G401 (cell line): ENCODE results near the gene PCDHGA6. TPM values are rescaled to one million over a fixed set of nuclear protein-coding genes. Genes with fewer than 3 reads are reported as not detected.
"Not testable (repeated sequence)": the region's sequence is repeated elsewhere in the genome, so short reads cannot be mapped to it uniquely, and the experiment has no call there.

ENCODE experiments used
- DNase-seq: peaks from one replicate; pipeline ENCODE4 v3.0.0-alpha.2; 2015; ENCODE audit warnings: low spot score
- in situ Hi-C: cut with HindIII; loops from 2 replicates; pipeline ENCODE4 v1.10.0; 2016; ENCODE audit warnings: low sequenced_read_pairs, mixed read lengths
- total RNA-seq: library from RNA; depleted of rRNA; stranded (reverse); fragments of >200 nt; shearing (Covaris generic); gene quantifications from 2 replicates; pipeline ENCODE4 v1.2.3, GENCODE V29; 2014; rRNA removed

Gene PCDHGA6
- total RNA-seq, 1 experiment from 2014 or later, result not detected

- in situ Hi-C loops, result no loop called here
- DNase-seq, result peak; percentile 36
These were observed 39.3 kb downstream of the PCDHGA6 start, which contains the start of gene PCDHGA10 for GRCh38 chr5:141412854-141413539. Gene PCDHGA10 (plus strand): TSS chr5:141412987. CDS start chr5:141413176, 189 bp downstream.

GRCh38 chr5:141413540-141414069 is 39.9 kb downstream of the PCDHGA6 start:
- in situ Hi-C loops, result no loop called here
- no peak for DNase-seq

- DNase-seq, in situ Hi-C loops: not testable (repeated sequence)
These were observed 41.0 kb downstream of the PCDHGA6 start for GRCh38 chr5:141414548-141415274.

DNA sequence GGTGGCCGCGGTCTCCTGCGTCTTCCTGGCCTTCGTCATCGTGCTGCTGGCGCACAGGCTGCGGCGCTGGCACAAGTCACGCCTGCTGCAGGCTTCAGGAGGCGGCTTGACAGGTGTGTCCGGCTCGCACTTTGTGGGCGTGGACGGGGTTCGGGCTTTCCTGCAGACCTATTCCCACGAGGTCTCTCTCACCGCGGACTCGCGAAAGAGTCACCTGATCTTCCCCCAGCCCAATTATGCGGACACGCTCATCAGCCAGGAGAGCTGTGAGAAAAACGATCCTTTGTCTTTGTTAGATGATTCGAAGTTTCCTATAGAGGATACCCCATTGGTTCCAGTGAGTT is 41.6 kb downstream of the PCDHGA6 start:
- DNase-seq, in situ Hi-C loops: not testable (repeated sequence)

GRCh38 chr5:141417494-141418172 is 43.9 kb downstream of the PCDHGA6 start, which contains the start of gene PCDHGB7:
Gene PCDHGB7 (plus strand): TSS chr5:141417677. CDS start chr5:141417860, 183 bp downstream.
- peak; percentile 67 for DNase-seq
- in situ Hi-C loops, result not testable (repeated sequence)

GRCh38 chr5:141419074-141419880 is 45.6 kb downstream of the PCDHGA6 start:
- DNase-seq, result no peak
- in situ Hi-C loops, result no loop called here

DNA sequence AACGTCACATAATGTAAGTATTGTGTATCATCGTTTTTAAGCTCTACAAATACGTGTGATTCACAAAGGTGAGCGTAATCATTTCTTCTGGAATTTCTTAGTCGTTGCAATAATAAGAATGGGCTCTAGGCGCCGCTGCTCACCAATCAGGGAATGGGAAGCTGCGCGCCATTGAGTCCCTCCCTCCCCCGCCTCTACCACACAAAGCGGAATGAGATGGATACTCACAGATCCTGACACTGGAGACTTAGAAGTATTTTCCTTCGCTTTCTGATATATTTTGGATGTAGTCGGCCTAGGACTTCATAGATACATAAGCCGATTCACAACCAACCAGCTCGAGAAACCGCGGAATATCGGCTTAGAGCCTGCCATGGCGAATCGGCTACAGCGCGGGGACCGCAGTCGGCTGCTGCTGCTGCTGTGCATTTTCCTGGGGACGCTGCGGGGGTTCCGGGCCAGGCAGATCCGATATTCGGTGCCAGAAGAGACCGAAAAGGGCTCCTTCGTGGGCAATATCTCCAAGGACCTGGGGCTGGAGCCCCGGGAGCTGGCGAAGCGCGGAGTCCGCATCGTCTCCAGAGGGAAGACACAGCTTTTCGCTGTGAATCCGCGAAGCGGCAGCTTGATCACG is 47.3 kb downstream of the PCDHGA6 start, which contains the start of gene PCDHGA11:
Gene PCDHGA11, plus strand, starts transcription at position 197 of the 634 bp plus-strand sequence. Its CDS starts 177 bp downstream, at position 374.
- in situ Hi-C loops, result no loop called here
- no peak for DNase-seq

DNA sequence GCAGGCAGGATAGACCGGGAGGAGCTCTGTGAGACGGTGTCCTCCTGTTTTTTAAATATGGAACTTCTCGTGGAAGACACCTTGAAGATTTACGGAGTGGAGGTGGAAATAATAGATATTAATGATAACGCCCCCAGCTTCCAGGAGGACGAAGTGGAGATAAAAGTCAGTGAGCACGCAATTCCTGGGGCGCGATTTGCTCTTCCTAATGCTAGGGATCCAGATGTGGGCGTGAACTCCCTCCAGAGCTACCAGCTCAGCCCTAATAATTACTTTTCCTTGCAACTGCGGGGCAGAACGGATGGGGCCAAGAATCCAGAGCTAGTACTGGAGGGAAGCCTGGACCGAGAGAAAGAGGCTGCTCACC is 47.8 kb downstream of the PCDHGA6 start:
- no peak for DNase-seq
- in situ Hi-C loops, result no loop called here

DNA sequence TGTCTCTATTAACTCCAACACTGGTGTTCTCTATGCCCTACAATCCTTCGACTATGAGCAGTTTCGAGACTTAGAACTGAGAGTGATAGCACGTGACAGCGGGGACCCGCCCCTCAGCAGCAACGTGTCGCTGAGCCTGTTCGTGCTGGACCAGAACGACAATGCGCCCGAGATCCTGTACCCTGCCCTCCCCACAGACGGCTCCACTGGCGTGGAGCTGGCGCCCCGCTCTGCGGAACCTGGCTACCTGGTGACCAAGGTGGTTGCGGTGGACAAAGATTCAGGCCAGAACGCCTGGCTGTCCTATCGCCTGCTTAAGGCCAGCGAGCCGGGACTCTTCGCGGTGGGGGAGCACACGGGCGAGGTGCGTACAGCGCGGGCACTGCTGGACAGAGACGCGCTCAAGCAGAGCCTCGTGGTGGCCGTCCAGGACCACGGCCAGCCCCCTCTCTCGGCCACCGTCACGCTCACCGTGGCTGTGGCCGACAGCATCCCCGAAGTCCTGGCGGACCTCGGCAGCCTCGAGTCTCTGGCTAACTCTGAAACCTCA is 49.1 kb downstream of the PCDHGA6 start:
- in situ Hi-C loops, result no loop called here
- DNase-seq, result no peak

DNA sequence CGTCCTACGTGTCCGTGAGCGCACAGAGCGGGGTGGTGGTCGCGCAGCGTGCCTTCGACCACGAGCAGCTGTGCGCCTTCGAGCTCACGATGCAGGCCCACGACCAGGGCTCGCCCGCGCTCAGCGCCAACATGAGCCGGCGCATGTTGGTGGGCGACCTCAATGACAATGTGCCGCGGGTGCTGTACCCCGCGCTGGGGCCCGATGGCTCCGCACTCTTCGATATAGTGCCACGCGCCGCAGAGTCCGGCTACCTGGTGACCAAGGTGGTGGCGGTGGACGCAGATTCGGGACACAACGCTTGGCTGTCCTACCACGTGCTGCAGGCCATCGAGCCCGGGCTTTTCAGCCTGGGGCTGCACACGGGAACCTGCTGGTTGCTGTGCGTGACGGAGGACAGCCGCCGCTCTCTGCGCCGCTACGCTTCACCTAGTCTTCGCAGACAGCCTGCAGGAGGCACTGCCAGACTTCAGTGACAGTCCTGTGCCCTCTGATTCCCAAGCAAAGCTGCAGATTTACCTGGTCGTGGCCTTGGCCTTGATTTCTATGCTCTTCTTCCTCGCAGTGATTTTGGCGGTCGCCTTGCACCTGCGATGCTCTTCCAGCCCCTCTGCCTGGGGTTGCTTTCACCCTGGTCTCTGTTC is 54.2 kb downstream of the PCDHGA6 start:
- in situ Hi-C loops, result no loop called here

More for the DNA sequence above, 54.2 kb downstream of the PCDHGA6 start:
- no peak for DNase-seq

Other genes starting within 250 kb of the PCDHGA6 start
- not detected in 2 replicates for gene PCDHB5, start 238.7 kb upstream of the PCDHGA6 start, total RNA-seq
- gene PCDHB6, start 223.8 kb upstream of the PCDHGA6 start, total RNA-seq, result not detected in 2 replicates
- gene PCDHB7, start 201.2 kb upstream of the PCDHGA6 start, total RNA-seq, result not detected in 2 replicates
- 0.10 TPM in 1 of 2 replicates, not detected in the other for gene PCDHB8, start 196.1 kb upstream of the PCDHGA6 start, total RNA-seq
- gene PCDHB16, start 191.5 kb upstream of the PCDHGA6 start, total RNA-seq, result 0.25 and 1.3 TPM in 2 replicates
- gene PCDHB9, start 186.7 kb upstream of the PCDHGA6 start, total RNA-seq, result 0.18 and 7.3 TPM in 2 replicates
- gene PCDHB10, start 181.5 kb upstream of the PCDHGA6 start, total RNA-seq, result 0.44 TPM in 1 of 2 replicates, not detected in the other
- 0.10 and 1.4 TPM in 2 replicates for gene PCDHB11, start 174.3 kb upstream of the PCDHGA6 start, total RNA-seq
- gene PCDHB12, start 165.2 kb upstream of the PCDHGA6 start, total RNA-seq, result not detected in 2 replicates
- not detected in 2 replicates for gene PCDHB13, start 160.0 kb upstream of the PCDHGA6 start, total RNA-seq
- gene PCDHB14, start 150.5 kb upstream of the PCDHGA6 start, total RNA-seq, result 0.27 and 0.55 TPM in 2 replicates
- gene PCDHB15, start 128.5 kb upstream of the PCDHGA6 start, total RNA-seq, result not detected in 2 replicates
- gene SLC25A2, start 69.8 kb upstream of the PCDHGA6 start, total RNA-seq, result not detected in 2 replicates
- gene TAF7, start 53.1 kb upstream of the PCDHGA6 start, total RNA-seq, result 131 and 164 TPM in 2 replicates
- gene PCDHGA1, start 43.4 kb upstream of the PCDHGA6 start, total RNA-seq, result not detected in 2 replicates
- gene PCDHGA2, start 35.1 kb upstream of the PCDHGA6 start, total RNA-seq, result not detected in 2 replicates
- gene PCDHGA3, start 30.1 kb upstream of the PCDHGA6 start, total RNA-seq, result not detected in 2 replicates
- not detected in 2 replicates for gene PCDHGB1, start 23.8 kb upstream of the PCDHGA6 start, total RNA-seq
- 0.06 TPM in 1 of 2 replicates, not detected in the other for gene PCDHGA4, start 18.9 kb upstream of the PCDHGA6 start, total RNA-seq
- 0.18 TPM in 1 of 2 replicates, not detected in the other for gene PCDHGB2, start 13.9 kb upstream of the PCDHGA6 start, total RNA-seq
- 0.24 TPM in 1 of 2 replicates, not detected in the other for gene PCDHGA5, start 9.7 kb upstream of the PCDHGA6 start, total RNA-seq
- gene PCDHGB3, start 3.6 kb upstream of the PCDHGA6 start, total RNA-seq, result not detected in 2 replicates
- not detected in 2 replicates for gene PCDHGA7, start 8.9 kb downstream of the PCDHGA6 start, total RNA-seq
- gene PCDHGB4, start 13.8 kb downstream of the PCDHGA6 start, total RNA-seq, result not detected in 2 replicates
- gene PCDHGA8, start 18.7 kb downstream of the PCDHGA6 start, total RNA-seq, result not detected in 2 replicates
- gene PCDHGB5, start 24.1 kb downstream of the PCDHGA6 start, total RNA-seq, result not detected in 2 replicates
- not detected in 2 replicates for gene PCDHGA9, start 28.9 kb downstream of the PCDHGA6 start, total RNA-seq
- gene PCDHGB6, start 34.1 kb downstream of the PCDHGA6 start, total RNA-seq, result not detected in 2 replicates
- gene PCDHGA10, start 39.1 kb downstream of the PCDHGA6 start, total RNA-seq, result 0.31 and 0.71 TPM in 2 replicates
- gene PCDHGB7, start 43.8 kb downstream of the PCDHGA6 start, total RNA-seq, result 0.68 TPM in 1 of 2 replicates, not detected in the other
- not detected in 2 replicates for gene PCDHGA11, start 47.2 kb downstream of the PCDHGA6 start, total RNA-seq
- not detected in 2 replicates for gene PCDHGA12, start 56.6 kb downstream of the PCDHGA6 start, total RNA-seq
- gene PCDHGC3, start 102.1 kb downstream of the PCDHGA6 start, total RNA-seq, result 1.0 and 7.7 TPM in 2 replicates
- gene PCDHGC4, start 111.1 kb downstream of the PCDHGA6 start, total RNA-seq, result not detected in 2 replicates
- 0.14 and 0.18 TPM in 2 replicates for gene PCDHGC5, start 115.2 kb downstream of the PCDHGA6 start, total RNA-seq
- gene DIAPH1, start 245.1 kb downstream of the PCDHGA6 start, total RNA-seq, result 23.5 and 34.0 TPM in 2 replicates